SK-N-MC (cell line): ENCODE data around the gene ACP3.

Source experiments
- EZH2 ChIP-seq: fragments of 200-600 bp; sonication (generic); IDR thresholded peaks from one replicate; pipeline ENCODE4 v1.6.1; 2017; ENCODE audit warnings: antibody characterized with exemption
- FOXP2 ChIP-seq: optimal IDR thresholded peaks from 2 replicates; pipeline ENCODE3; 2011; ENCODE audit warnings: mild to moderate bottlenecking, moderate library complexity; ENCODE audit not compliant: insufficient read depth; ENCODE audit errors: extremely low read length, control extremely low read depth
- POLR2AphosphoS5 ChIP-seq: IDR thresholded peaks from 2 replicates; pipeline ENCODE4 v1.6.1; 2012; ENCODE audit warnings: mild to moderate bottlenecking, low read depth, low read length, borderline replicate concordance

- no peak for TF ChIP-seq EZH2
- no peak for TF ChIP-seq POLR2AphosphoS5
- no peak for TF ChIP-seq FOXP2
These were observed 61.6 kb downstream of the ACP3 start for GRCh38 chr3:132378846-132379245.
